C4-2B (cell line): ENCODE results near the gene NEU3.
A peak's percentile ranks its signal among the peaks of the same experiment; 100 is the strongest.

Experiments
- H3K27ac ChIP-seq: fragments of 450-650 bp; 2 replicates; pipeline ENCODE4 v1.5.1; 2017
- CTCF ChIP-seq: fragments of 450-650 bp; conservative IDR thresholded peaks from 2 replicates; pipeline ENCODE4 v1.5.1; 2017; ENCODE audit warnings: mild to moderate bottlenecking
- ZFX ChIP-seq: fragments of 450-650 bp; IDR thresholded peaks from 2 replicates; pipeline ENCODE4 v1.6.1; 2017

Gene NEU3

GRCh38 chr11:75022759-75023396, 34.1 kb downstream of the NEU3 start:
- H3K27ac ChIP-seq: no peak overlapping the region
- TF ChIP-seq ZFX (no peak), CTCF (peak; percentile 99)

- H3K27ac ChIP-seq: no peak overlapping the region
- TF ChIP-seq ZFX (no peak), CTCF (no peak)
Observed at GRCh38 chr11:75023446-75024067, 34.8 kb downstream of the NEU3 start.

GRCh38 chr11:75024068-75024449, 35.3 kb downstream of the NEU3 start:
- no peak overlapping the region for H3K27ac ChIP-seq
- TF ChIP-seq CTCF (no peak), ZFX (no peak)

- no peak overlapping the region for H3K27ac ChIP-seq
Observed at GRCh38 chr11:75024764-75025211, 36.1 kb downstream of the NEU3 start.

GRCh38 chr11:75025561-75025960, 36.8 kb downstream of the NEU3 start:
- no peak overlapping the region for H3K27ac ChIP-seq
- TF ChIP-seq ZFX: no peak
- TF ChIP-seq CTCF: no peak

More at GRCh38 chr11:75024764-75025211, 36.1 kb downstream of the NEU3 start:
- TF ChIP-seq CTCF (no peak), ZFX (no peak)

GRCh38 chr11:75028321-75028720, 39.6 kb downstream of the NEU3 start:
- no peak for TF ChIP-seq CTCF
- TF ChIP-seq ZFX: no peak

GRCh38 chr11:75028724-75029123, 40.0 kb downstream of the NEU3 start:
- no peak for TF ChIP-seq ZFX
- no peak for TF ChIP-seq CTCF
- no peak overlapping the region for H3K27ac ChIP-seq

More at GRCh38 chr11:75028321-75028720, 39.6 kb downstream of the NEU3 start:
- no peak overlapping the region for H3K27ac ChIP-seq
